DOHH2 (cell line): ENCODE measurements around the gene SLC2A13.

Experiments used
- CTCF ChIP-seq: fragments of 200-600 bp; sonication (generic); IDR thresholded peaks from one replicate; pipeline ENCODE4 v1.5.1; 2014; ENCODE audit warnings: antibody characterized with exemption, mild to moderate bottlenecking, low read depth, low read length; ENCODE audit not compliant: poor library complexity, severe bottlenecking
- EZH2phosphoT487 ChIP-seq: fragments of 200-600 bp; sonication (generic); IDR thresholded peaks from 2 replicates; pipeline ENCODE4 v1.6.1; 2017; ENCODE audit warnings: borderline replicate concordance, mild to moderate bottlenecking, antibody characterized with exemption, low read length, moderate library complexity, mixed read lengths

- TF ChIP-seq CTCF = no peak
- TF ChIP-seq EZH2phosphoT487 = no peak
These were observed 31.4 kb upstream of the SLC2A13 start for GRCh38 chr12:40137252-40137651.
